HG03521 (cell line): Measurements from ENCODE around the gene DECR2.
A peak's percentile ranks its signal among the peaks of the same experiment; 100 is the strongest.

Source experiments
- ATAC-seq: cut with Tn5 transposase; IDR thresholded peaks from one replicate; pipeline ENCODE4 v1.9.1; 2021; ENCODE audit warnings: mild to moderate bottlenecking, moderate library complexity; ENCODE audit not compliant: unreplicated experiment

DECR2 gene

DNA sequence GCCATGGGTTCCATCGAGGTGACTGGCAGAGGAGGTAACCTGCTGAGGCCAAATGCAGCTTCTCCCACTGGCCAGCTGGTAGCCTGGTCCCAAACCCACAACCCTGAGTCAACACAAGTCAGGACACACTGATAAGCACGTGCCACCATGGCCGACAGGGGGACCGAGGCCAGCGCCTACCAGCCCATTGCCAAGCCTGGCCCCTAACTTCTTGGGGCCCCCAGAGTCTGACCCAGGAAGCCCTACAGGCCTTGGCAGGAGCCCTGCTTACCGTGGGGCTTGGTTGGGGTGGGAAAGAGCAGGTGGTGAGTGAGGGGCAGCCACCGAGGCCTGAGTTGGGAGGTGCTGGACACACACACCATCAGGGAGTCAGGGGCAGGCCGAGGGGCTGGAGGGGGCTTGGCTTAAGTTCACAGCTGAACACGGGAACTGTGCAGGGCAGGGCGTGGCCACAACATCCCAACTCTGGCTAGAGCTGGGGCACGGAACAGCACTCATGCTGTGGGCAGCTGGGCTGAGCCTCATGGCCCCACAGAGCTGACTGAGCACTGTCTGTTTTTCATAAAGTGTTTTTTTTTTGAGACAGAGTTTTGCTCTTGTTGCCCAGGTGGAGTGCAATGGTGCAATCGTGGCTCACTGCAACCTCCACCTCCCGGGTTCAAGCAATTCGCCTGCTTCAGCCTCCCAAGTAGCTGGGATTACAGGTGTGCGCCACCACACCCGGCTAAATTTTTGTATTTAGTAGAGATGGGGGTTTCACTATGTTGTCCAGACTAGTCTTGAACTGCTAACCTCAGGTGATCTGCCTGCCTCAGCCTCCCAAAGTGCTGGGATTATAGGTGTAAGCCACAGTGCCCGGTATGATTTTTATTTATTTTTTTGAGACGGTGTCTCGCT is 36.8 kb upstream of the DECR2 start:
- no peak for ATAC-seq

DNA sequence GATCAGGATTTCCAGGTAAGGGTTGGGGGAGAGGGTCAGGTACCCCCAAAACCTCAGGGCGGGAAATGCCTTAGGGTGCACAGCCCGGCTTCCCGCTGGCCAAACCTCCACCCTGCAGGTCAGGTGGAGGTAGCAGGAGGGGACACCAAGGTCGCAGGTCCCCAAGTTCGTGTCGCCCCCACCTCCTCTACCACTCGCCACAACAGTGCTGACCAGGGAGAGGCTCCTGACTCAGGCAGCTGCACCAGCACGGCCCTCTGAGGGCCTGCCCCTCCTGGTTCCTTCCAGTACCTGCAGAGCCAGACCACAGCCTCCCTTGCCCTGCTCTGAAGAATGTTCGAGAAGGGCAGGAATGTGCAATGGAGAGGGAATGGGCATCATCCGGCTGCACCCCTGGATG is 35.2 kb upstream of the DECR2 start:
- no peak for ATAC-seq

DNA sequence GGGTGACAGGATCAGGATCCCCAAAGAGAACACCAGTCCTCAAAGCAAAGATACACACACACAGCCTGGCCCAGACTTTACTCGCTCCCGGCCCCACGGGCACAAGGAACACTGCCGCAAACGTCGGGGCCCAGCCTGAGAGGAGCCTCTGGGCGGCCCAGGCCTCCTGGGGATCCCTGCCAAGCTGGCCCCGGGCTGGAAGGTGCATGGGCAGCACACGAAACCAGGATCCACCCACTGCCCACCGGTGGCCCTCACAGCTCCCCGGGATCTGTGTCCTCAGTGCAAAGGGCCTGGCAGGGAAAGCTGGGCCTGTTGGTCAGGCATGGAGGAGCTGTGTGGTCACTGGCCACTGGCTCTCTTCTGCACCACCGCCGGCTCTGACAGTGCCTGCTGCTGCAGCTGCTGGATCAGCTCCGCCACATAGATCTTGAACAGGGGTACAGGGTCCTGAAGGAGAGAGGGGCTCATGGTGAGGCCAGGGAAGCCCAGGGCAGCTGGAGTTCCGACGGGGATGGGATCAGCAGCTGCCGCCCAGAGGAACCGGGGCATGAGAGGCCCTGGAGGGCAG is 34.3 kb upstream of the DECR2 start:
- ATAC-seq = no peak

DNA sequence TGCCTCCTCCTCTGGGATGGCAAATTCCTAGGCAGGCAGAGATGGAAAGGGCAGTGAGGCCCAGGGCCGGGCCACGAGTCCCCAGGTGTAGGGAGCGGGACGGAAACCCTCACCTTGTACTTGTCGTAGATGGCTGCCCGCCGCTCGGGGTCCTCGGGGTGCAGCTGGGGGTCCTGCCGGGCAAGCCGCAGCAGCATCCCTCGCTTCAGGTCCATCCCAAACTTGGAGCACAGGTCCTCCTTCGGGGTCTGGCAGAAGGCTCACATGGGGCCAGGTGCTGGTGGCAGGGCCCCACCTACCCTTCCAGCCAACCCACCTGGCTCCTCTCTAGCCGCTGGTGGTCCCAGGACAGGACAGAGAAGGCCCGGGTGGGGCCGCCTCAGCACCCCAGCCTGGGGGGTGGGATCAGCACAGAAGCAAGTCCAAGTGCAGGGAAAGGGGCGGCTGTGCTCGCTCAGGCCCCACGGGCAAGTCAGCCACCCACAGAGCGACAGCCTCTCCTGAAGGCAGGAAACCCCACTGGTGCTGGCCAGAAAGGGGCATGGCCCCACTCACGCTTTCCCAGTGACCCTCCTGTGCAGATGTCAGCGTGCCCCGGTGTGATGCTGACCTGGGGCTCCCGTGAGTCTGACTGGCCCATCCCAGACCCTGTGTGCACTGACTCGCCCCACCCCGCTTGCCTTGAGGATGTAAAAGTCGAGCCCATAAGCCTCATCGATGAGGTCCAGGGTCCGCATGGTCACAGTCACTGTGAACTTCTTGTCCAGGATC is 33.1 kb upstream of the DECR2 start:
- no peak for ATAC-seq

DNA sequence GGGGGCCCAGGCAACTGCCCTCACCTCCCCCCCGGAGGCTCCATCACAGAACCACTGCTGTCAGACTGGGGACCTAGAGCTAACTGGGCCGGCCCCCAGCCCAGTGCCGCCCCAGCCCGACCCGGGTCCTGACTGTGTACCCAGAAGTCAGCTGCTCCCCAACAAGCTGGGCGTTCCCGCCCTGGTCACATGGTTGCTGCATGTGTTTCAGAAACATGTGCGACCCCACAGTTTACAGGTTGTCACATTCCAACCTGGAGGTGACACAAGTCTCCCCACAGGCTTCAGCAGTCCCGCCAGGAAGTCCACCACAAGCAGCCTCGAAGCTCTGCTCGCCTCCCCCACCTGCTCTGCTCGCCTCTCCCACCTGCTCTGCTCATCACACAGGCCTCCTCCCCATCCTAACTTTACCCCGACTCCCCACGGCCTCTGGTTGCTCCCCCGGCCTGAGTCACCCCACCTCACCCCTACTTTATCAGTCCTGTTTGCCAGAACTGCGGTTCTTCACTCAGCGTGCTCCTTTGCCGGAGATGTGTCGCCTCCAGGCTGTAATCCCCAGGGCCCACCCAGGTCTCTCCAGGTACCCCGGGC is 32.3 kb upstream of the DECR2 start:
- no peak for ATAC-seq

DNA sequence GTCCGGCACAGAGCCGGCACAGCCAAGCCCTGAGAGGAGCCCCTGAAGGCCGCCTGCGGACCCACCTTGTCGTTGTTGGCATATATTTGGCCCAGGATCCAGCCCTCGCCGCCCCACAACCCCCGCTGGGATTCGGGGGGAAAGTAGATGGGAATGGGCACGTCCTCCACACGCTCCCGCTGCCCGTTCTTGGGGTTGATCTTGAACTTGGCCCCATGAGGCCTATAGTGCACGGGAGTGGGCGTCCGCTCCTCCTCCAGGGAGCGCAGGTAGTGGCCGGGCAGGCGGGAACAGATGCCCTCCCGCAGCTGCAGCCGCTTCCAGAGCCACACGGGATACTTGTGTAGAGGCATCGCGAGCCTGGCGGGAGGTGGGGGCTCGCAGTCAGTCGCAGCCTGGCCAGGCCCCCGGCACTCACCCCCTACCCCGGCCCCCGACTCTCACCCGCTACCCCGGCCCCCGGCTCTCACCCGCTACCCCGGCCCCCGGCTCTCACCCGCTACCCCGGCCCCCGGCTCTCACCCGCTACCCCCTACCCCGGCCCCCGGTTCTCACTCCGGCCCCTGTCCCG is 31.7 kb upstream of the DECR2 start:
- ATAC-seq = no peak

DNA sequence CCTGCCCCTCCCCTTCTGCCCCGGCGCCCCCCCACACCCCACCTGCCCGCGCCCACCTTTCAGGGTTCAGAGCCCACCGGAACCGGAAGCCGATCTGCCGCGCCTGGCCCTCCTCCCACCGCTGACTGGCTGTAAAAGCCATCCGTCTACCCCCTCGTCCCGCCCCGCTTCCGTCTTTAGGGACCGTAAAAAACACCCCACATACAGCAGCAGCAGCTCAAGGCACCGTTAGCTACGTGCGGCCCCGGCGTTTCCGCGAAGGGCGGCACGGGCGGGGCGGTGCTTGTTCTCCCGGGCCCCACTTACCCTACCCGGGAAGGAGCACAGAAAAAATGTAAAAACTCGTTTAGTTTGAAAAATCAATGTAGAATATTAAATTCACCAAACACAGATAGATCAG is 31.2 kb upstream of the DECR2 start, which contains the start of gene MRPL28:
Gene MRPL28, minus strand, starts transcription at position 96 of the 400 bp plus-strand sequence. CDS start 320 bp downstream, outside the sequence.
- ATAC-seq = peak; percentile 81

DNA sequence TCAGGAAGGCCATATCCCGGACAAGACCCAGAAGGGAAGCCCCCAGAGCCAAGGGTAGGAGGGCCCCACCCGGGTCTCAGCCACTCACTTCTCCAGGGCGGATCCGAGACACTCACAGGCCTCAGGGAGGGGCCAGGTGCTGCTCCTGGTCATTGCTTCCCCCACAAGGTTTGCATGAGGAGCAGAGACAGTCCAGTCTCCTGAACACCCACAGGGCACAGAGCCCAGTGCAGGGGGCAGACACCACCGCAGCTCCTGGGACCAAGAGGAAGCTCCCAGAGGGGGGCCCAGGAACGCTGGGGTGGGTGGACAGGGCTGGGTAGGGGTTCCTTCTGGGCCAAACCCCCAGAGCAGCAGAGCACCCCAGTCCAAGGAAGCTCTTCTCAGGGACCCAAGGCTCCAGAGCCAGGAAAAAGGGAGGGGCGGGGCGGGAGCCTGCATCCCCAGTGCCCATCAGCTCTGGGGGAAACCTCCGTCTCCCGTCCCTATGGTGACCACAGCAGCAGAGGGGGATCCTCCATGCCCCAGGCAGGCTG is 30.6 kb upstream of the DECR2 start:
- ATAC-seq = no peak

DNA sequence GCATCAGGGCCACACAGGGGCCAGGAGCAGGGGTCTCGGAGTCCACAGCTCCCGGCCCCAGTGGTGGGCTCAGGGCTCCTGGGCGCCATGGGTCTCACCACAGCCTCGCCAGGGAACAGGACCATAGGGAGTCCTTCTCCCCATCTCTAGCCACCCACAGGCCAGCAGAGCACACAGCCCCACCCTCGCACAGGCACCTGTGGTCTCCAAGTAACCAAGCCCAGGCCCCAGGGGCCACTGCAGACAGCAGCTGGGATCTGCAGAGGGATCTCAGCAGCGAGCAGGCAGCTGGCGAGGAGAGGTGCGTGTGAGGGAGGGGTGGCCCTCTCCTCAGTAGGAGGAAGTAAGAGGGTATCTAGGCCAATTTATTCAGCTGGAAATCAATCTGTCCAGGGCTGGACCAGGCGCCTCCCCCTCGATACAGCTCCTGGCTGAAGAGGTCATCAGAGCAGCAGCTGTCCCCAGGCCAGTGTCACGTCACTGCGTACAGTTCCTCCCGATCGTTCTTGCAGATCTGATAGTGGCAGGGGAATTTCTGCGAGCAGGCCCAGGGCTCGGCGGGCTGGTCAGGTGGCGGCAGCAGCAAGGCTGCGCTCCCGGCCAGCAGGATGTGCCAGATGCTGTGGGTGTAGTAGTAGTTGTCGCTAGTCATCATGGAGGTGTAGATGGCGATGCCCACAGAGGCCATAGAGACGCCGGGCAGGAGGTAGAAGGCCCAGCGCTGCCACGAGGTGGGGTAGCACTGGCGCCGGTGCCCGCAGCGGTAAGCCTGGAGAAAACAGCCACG is 30.0 kb upstream of the DECR2 start:
- ATAC-seq = no peak

DNA sequence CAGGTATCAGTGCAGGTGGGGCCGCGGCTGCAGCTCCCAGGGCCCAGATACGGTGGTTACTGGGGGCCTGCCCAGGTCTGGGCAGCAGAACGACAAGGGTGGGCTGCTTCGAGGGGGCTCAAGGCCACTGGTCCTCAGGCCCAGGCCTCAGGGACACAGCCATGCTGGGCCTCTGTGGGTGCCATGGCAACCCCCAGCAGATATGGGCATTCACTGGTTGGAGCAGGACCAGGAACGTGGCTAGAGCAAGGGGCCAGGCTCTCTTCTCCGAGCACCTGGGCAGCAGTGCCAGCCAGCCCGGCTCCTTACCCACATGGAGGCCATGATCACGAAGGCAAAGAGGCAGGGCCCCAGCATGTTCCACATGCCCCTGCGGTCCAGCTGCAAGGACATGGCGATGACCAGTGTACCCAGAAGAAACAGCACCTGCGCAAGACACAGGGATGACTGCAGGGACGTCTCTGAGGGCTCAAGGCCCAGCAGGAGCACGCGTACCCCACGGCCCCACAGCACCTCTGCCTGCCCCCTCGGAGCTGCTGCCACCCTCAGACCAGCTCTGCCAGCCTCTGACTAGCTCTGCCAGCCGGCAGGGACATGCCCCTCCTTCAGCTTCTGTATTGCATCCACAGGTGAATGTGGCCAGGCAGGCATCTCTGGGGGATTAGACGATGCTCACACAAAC is 29.2 kb upstream of the DECR2 start:
- no peak for ATAC-seq

DNA sequence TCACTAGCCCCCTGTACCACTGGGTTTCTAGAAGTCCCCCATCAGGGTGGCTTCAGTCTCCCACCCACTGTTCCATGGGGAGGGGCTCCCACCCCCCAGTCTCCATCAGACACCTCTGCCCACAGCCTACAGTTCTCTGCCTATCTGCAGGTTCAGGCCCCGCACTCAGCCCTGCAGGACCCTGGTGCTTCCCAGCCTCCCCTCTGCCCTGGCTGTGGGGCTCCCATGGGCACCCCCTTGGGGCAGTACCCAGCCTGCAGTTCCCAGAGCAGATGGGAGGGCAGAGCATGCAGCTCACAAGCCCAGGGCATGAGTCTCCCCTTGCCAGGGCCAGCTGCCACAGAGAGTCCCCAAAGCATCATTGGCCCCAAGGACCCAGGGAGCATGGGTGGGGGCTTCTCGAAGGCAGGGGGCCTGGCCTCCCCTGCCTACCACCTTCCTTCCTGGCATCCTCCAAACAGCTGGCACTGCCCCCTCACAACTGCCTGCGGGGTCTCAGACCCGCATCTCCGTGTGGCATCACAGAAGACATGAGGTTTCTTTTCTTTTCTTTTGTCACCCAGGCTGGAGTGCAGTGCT is 28.6 kb upstream of the DECR2 start:
- ATAC-seq = no peak

DNA sequence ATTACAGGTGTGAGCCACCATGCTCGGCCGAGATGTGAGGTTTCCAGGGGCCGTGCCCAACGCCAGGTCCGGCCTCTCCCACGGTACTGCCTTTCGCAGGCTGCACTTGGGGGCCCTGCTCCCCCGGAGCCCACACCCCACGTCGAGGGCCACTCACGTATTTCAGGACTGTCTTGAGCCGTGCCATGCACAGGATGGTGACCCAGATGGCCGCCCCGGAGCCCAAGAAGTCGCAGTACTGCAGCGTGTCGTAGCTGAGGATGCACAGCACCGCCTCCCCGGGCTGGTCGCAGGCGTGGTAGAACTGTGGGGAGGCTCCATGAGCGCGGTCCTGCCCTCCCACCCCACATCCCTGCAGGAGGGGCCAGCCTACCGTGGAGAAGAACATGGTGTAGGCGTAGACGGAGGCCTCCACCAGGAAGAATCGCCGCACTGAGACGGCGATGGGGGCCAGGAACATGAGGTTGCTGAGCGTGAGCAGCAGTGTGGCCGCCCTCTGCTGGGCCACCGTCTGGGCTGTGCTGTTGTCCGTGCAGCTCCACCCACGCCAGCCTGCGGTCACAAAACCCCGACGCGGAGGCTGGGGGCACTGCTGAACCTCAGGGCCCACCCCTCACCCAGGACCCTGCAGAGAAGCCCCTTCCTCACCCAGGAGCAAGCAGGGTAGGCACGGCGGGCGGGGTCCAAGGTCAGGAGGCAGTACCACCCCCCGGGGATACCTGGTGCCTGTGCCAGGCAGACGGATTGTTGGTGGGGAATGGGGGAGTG is 27.7 kb upstream of the DECR2 start:
- ATAC-seq = no peak

DNA sequence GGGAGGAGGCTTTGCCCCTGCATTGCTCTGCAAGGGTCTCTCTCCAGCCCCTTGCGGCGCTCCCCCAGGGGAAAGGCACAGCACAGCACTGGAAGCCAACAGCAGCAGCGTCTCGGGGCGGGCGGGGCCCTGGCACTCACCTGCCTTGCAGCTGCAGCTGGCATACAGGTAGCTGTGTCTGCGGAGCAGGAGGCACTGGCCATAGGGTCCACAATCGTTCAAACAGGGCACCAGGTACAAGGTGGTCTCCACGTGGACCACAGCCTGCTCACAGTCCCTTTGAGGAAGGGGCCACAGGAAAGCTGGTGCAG is 27.1 kb upstream of the DECR2 start:
- no peak for ATAC-seq

DNA sequence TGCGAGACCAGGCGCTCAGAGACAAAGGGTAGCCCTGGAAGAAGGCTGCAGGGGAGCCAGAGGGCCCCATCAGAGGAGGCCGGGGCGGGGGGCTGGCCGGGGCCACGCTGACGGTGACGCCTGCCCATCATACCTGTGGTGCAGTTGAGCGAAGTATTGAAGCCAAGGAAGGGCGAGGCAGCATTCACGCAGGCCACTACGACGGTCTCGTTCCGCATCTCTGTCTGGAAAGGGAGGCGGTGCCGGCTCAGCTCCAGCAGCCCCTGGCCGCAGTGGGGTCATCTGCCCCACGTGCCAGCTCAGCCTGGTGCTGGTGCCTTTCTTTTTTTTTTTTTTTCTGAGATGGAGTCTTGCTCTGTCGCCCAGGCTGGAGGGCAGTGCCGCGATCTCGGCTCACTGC is 26.5 kb upstream of the DECR2 start:
- ATAC-seq = no peak

DNA sequence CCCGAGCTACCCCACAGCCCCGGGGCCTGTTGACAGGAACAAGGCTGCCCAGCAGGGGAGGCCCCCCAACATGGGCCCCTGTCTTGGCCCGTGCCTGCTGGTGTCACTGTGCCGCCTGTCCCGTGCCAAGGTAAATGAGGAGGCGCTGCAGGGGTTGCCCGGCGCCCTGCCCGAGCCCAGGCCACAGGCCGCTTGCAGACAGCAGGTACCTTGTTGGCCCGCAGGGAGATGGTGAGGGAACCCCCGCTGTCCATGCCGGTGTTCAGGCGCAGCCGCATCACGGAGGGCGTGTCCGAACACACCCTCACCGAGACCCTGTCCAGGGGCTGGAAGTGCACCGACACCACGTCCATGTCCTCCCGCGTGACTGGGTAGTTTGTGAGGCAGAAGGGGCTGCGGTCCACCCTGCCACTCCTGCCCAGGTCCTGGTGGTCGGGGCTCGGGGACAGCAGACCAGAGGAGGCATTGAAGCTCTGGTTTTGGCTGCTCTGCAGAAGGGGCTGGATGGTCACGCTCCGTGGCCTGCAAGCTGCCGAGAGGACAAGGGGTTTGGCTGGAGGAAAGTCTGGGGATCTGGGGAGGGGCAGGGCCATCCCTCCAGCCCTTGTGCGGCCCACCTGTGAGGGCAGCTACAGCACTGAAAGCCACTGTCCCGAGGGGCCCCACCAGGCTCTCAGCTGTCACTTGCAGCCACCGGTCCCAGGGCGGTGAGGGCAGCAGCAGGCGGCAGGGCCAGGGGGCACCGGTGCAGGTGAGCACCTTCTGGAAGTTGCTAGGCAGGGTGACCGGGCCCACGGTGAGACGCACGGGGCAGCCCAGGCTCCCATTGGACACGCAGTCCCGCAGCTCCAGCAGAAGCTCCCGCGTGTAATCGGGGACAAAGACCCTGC is 25.5 kb upstream of the DECR2 start:
- no peak for ATAC-seq

DNA sequence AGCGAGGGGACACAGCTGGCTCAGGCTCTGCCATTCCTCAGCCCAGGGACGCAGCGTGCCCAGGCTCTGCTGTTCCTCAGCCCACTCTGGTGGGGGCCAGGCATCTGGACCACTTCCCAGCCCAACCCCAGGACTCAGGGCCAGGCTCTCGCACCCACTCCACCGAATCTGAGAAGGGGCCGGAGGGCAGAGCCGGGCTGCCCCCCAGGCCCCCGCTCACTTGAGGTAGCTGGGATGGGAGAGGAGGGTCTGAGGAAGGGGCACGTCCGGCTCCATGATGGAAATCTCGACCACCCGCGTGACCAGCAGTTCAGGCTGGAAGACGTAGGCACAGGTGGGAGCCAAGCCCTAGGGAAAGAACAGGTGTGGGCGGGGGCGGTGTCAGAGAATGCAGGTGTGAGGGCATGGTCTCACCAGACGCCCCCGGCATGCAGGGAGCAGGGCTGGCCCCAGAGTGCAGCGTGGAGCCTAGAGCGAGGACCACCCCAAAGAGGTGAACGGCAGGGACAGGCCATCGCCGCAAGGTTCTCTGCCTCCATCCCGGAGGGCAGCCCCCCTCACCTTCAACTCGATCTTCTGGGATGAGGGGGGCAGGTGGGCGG is 24.8 kb upstream of the DECR2 start:
- ATAC-seq = no peak

DNA sequence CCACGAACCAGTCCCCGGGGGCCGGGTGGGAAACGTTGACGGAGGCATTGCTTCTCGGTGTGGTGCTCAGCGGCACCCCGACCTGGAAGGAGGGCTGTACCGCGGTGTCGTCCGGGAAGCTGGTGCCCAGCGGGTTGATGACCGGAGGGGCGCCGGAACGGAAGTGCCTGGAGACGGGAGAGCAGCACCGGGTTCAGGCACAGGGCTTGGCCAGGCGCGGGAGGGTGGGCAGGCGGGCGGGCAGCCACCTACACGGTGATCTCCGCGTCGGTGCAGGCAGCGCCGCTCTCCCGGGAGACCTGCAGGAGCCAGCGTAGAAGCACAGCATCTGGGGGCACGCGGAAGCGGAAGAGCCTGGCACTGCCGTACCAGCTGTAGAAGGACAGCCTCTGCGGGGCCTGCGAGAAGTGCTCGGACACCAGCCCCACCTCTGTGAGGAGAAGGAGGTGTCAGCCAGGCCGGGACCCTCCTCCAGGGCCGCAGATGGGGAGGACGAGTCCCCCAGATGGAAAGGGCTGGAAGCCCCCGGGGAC is 24.2 kb upstream of the DECR2 start:
- ATAC-seq = no peak
